ENCODE data around the gene PDZK1IP1. TPM values are rescaled to one million over a fixed set of nuclear protein-coding genes. Genes with fewer than 3 reads are reported as not detected.

Gene PDZK1IP1
- total and polyA plus RNA-seq, 4 donors, result 0.75 to 2.2 (median 0.98) TPM

DNA sequence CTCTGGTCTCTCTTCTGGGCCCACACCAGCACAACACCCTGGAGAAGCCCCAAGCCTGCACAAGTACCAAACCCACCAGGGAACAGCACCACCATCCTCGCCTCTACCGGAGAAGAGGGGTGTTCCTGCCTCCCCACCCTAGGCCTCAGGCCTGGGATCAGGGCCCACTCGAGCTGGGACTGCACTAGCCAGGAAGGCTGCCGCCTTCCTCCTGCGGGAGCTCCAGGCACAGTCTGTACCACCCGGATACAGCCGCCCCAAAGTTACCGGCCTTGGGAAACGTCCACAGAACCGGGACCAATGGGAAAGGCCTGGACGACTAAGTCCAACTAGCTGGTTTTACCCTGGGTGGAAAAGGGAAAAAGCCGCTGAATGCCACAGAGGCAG is 38.8 kb upstream of the PDZK1IP1 start:
- TF ChIP-seq JUND (IDR thresholded peaks at IDR 0.05) (no peak), FOXA2 (IDR thresholded peaks at IDR 0.05) (no peak)
- TF ChIP-seq, protein P1, sequence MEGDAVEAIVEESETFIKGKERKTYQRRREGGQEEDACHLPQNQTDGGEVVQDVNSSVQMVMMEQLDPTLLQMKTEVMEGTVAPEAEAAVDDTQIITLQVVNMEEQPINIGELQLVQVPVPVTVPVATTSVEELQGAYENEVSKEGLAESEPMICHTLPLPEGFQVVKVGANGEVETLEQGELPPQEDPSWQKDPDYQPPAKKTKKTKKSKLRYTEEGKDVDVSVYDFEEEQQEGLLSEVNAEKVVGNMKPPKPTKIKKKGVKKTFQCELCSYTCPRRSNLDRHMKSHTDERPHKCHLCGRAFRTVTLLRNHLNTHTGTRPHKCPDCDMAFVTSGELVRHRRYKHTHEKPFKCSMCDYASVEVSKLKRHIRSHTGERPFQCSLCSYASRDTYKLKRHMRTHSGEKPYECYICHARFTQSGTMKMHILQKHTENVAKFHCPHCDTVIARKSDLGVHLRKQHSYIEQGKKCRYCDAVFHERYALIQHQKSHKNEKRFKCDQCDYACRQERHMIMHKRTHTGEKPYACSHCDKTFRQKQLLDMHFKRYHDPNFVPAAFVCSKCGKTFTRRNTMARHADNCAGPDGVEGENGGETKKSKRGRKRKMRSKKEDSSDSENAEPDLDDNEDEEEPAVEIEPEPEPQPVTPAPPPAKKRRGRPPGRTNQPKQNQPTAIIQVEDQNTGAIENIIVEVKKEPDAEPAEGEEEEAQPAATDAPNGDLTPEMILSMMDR (IDR thresholded peaks at IDR 0.05; ENCODE audit: low read depth, low read length, missing input control), result no peak
- H3K27ac ChIP-seq (ENCODE audit: low read depth in 1 of 2, low read length in 2 of 2), result no peak overlapping the region
- peaks cover 0 to 21% (median 15%) of the 10 kb centered on the region in 4 donors for H3K27me3 ChIP-seq (ENCODE audit: control insufficient read depth in 4 of 4, insufficient read depth in 4 of 4, low read length in 3 of 4)
- peak overlapping the region in 1 of 2 donors; percentile 26 for H3K9ac ChIP-seq (ENCODE audit: low read depth in 1 of 2, low read length in 2 of 2)
- peaks cover 0 to 1% (median 0%) of the 10 kb centered on the region in 4 donors for H3K9me3 ChIP-seq (ENCODE audit: control insufficient read depth in 4 of 4, low read length in 3 of 4)
- peak overlapping the region in 1 of 3 donors; percentile 11 for H3K4me3 ChIP-seq (ENCODE audit: low read depth in 1 of 3, low read length in 3 of 3)
- H3K4me1 ChIP-seq (ENCODE audit: control insufficient read depth in 4 of 4, insufficient read depth in 4 of 4, low read length in 3 of 4), result peaks cover 0 to 10% (median 9%) of the 10 kb centered on the region in 4 donors
- 44% methylated on average over 12 of the region's 12 CpGs for WGBS
- no peaks in the 10 kb centered on the region for H3K36me3 ChIP-seq (ENCODE audit: control insufficient read depth in 4 of 4, insufficient read depth in 3 of 4, low read depth in 1 of 4, low read length in 3 of 4)
- peak; percentile 49 for DNase-seq (ENCODE audit: low spot score)

DNA sequence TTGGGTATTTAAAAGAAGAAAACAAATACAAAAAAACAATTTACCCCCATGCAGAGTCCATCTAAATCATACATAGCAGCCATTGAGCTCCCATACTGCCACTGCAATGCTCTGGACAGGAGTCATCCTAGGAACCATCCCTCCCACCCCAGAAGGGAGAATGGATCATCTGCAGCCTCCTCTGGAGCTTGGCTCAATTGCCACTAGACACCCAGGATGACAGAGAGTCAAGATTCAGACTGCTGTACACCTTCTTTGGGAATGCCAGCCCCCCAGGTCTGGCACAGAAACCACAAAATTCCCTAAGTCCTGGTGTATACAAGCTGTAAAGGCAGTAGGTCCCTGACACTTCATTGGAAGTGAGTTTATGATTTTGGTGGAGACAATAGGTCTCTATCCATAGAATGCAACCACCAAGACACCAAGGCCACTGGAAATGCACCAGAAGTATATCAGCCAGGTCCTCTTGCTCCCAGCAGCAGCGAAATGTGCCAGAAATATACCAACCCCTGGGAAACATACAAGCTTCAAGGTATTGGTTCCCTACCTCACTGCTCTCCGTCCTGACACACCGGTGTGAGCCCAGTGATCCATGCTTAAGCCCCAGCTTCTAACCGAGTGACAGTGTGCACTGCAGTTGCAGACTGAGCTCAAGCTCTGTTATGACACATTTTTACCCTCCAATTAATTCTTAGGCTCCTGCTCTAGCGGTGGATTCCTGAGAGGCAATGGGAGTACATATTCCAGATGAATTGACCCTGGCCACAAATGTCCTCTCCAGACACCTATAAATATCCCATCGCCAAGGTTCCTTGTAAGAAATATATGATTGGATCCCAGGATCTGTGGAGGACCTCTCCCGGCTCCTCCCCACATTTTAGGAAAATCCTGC is 37.8 kb upstream of the PDZK1IP1 start:
- Histone ChIP-seq H3K4me1 (ENCODE audit: control insufficient read depth in 4 of 4, insufficient read depth in 4 of 4, low read length in 3 of 4) (peaks cover 0 to 10% (median 9%) of the 10 kb centered on the region in 4 donors), H3K27ac (ENCODE audit: low read depth in 1 of 2, low read length in 2 of 2) (no peak overlapping the region), H3K27me3 (ENCODE audit: control insufficient read depth in 4 of 4, insufficient read depth in 4 of 4, low read length in 3 of 4) (peaks cover 0 to 17% (median 14%) of the 10 kb centered on the region in 4 donors), H3K4me3 (ENCODE audit: low read depth in 1 of 3, low read length in 3 of 3) (no peak overlapping the region), H3K9ac (ENCODE audit: low read depth in 1 of 2, low read length in 2 of 2) (no peak overlapping the region), H3K9me3 (ENCODE audit: control insufficient read depth in 4 of 4, low read length in 3 of 4) (peaks cover 0 to 1% (median 0%) of the 10 kb centered on the region in 4 donors), H3K36me3 (ENCODE audit: control insufficient read depth in 4 of 4, insufficient read depth in 3 of 4, low read depth in 1 of 4, low read length in 3 of 4) (no peaks in the 10 kb centered on the region)
- TF ChIP-seq FOXA2 (IDR thresholded peaks at IDR 0.05) (no peak), SP1 (IDR thresholded peaks at IDR 0.05) (no peak)
- 46% methylated on average over 7 of the region's 7 CpGs for WGBS
- peak; percentile 46 for DNase-seq (ENCODE audit: low spot score)

GRCh38 chr1:47226839-47227215 is 37.0 kb upstream of the PDZK1IP1 start:
- Histone ChIP-seq H3K27me3 (ENCODE audit: control insufficient read depth in 4 of 4, insufficient read depth in 4 of 4, low read length in 3 of 4) (peaks cover 0 to 18% (median 14%) of the 10 kb centered on the region in 4 donors), H3K4me3 (ENCODE audit: low read depth in 1 of 3, low read length in 3 of 3) (no peak overlapping the region), H3K9ac (ENCODE audit: low read depth in 1 of 2, low read length in 2 of 2) (no peak overlapping the region), H3K27ac (ENCODE audit: low read depth in 1 of 2, low read length in 2 of 2) (no peak overlapping the region), H3K4me1 (ENCODE audit: control insufficient read depth in 4 of 4, insufficient read depth in 4 of 4, low read length in 3 of 4) (peaks cover 0 to 10% (median 8%) of the 10 kb centered on the region in 4 donors), H3K9me3 (ENCODE audit: control insufficient read depth in 4 of 4, low read length in 3 of 4) (peaks cover 0 to 1% (median 0%) of the 10 kb centered on the region in 4 donors), H3K36me3 (ENCODE audit: control insufficient read depth in 4 of 4, insufficient read depth in 3 of 4, low read depth in 1 of 4, low read length in 3 of 4) (no peaks in the 10 kb centered on the region)
- no peak for TF ChIP-seq JUND (IDR thresholded peaks at IDR 0.05)
- no peak for TF ChIP-seq YY1 (IDR thresholded peaks at IDR 0.05)
- TF ChIP-seq, protein P1 (IDR thresholded peaks at IDR 0.05; ENCODE audit: low read depth, low read length, missing input control), result no peak
- TF ChIP-seq EGR1 (IDR thresholded peaks at IDR 0.05; ENCODE audit: low read depth in 2 of 2), result no peak
- TF ChIP-seq ZBTB33 (IDR thresholded peaks at IDR 0.05), result no peak
- TF ChIP-seq RAD21 (IDR thresholded peaks at IDR 0.05), result no peak
- TF ChIP-seq, protein P2, sequence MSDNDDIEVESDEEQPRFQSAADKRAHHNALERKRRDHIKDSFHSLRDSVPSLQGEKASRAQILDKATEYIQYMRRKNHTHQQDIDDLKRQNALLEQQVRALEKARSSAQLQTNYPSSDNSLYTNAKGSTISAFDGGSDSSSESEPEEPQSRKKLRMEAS (IDR thresholded peaks at IDR 0.05), result no peak
- no peak for TF ChIP-seq TAF1 (conservative IDR thresholded peaks at IDR 0.05)
- no peak for TF ChIP-seq HNF4G (IDR thresholded peaks at IDR 0.05)
- TF ChIP-seq RXRA (IDR thresholded peaks at IDR 0.05), result no peak
- TF ChIP-seq HNF4A (conservative IDR thresholded peaks at IDR 0.05), result no peak
- no peak for TF ChIP-seq FOXA2 (IDR thresholded peaks at IDR 0.05)
- no peak for DNase-seq (ENCODE audit: low spot score)
- WGBS, result 48% methylated on average over 4 of the region's 4 CpGs
